GM12891 (cell line): ENCODE results near the gene GRK1.

Source experiments
- PAX5 ChIP-seq: IDR thresholded peaks from 2 replicates; pipeline ENCODE4 v1.6.1; 2011; ENCODE audit warnings: low read length, moderate library complexity, mild to moderate bottlenecking; ENCODE audit not compliant: insufficient read depth, severe bottlenecking
- POLR2A ChIP-seq: IDR thresholded peaks from 2 replicates; pipeline ENCODE4 v1.6.1; 2011; ENCODE audit warnings: low read depth, low read length, control low read depth
- POLR2AphosphoS5 ChIP-seq: IDR thresholded peaks from 2 replicates; pipeline ENCODE4 v1.6.1; 2011; ENCODE audit warnings: low read depth, low read length, control low read depth
- POU2F2 ChIP-seq: IDR thresholded peaks from 2 replicates; pipeline ENCODE4 v1.6.1; 2011; ENCODE audit warnings: low read depth, mild to moderate bottlenecking, control low read depth, low read length, moderate library complexity
- SPI1 ChIP-seq: IDR thresholded peaks from 2 replicates; pipeline ENCODE4 v1.6.1; 2011; ENCODE audit warnings: low read depth, low read length, control low read depth

- TF ChIP-seq POLR2A (no peak), PAX5 (no peak), POLR2AphosphoS5 (no peak), POU2F2 (no peak), SPI1 (no peak)
Measured at GRCh38 chr13:113781571-113781970, 114.6 kb downstream of the GRK1 start.
